ENCODE results near the gene FBXO11.

FBXO11 gene

DNA sequence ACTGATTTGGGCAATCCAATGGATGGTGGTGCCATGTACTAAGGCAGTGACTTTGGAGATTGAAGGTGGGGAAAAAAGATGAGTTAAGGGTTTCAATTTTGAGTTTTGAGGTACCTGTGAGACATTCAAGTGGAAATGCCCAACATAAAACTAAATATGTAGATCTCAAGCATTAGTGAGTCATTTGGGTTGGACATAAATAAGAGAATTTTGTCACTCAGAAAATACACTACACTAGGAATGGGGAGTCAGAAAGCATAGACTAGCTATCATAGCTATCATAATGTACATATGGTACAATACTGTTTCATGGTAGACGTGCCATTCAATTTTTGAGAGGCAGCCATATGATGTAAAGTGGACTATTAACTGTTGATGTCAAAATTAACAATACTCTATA lies 56.1 kb downstream of the FBXO11 start:
- no peak overlapping the region for H3K9ac ChIP-seq (ENCODE audit: low read length in 5 of 5)
- no peak overlapping the region for H3K4me3 ChIP-seq (ENCODE audit: low read depth in 1 of 5, low read length in 5 of 5)
- peaks cover 0 to 22% (median 2%) of the 10 kb centered on the region in 5 donors for H3K4me1 ChIP-seq (ENCODE audit: control insufficient read depth in 5 of 5, insufficient read depth in 5 of 5, low read length in 5 of 5)
- peaks cover 0 to 3% (median 0%) of the 10 kb centered on the region in 5 donors for H3K36me3 ChIP-seq (ENCODE audit: control insufficient read depth in 5 of 5, insufficient read depth in 5 of 5, low read length in 5 of 5)
- no peaks in the 10 kb centered on the region for H3K27me3 ChIP-seq (ENCODE audit: control insufficient read depth in 5 of 5, insufficient read depth in 4 of 5, low read length in 5 of 5)
- no peak overlapping the region for H3K27ac ChIP-seq (ENCODE audit: low read depth, low read length)
- no peaks in the 10 kb centered on the region for H3K9me3 ChIP-seq (ENCODE audit: control insufficient read depth in 5 of 5, low read length in 5 of 5)

GRCh38 chr2:47849368-47849767 lies 56.9 kb downstream of the FBXO11 start:
- Histone ChIP-seq H3K9me3 (ENCODE audit: control insufficient read depth in 5 of 5, low read length in 5 of 5) (no peaks in the 10 kb centered on the region), H3K4me3 (ENCODE audit: low read depth in 1 of 5, low read length in 5 of 5) (no peak overlapping the region), H3K36me3 (ENCODE audit: control insufficient read depth in 5 of 5, insufficient read depth in 5 of 5, low read length in 5 of 5) (peaks cover 0 to 3% (median 0%) of the 10 kb centered on the region in 5 donors), H3K9ac (ENCODE audit: low read length in 5 of 5) (no peak overlapping the region), H3K27me3 (ENCODE audit: control insufficient read depth in 5 of 5, insufficient read depth in 4 of 5, low read length in 5 of 5) (no peaks in the 10 kb centered on the region), H3K4me1 (ENCODE audit: control insufficient read depth in 5 of 5, insufficient read depth in 5 of 5, low read length in 5 of 5) (peaks cover 0 to 27% (median 2%) of the 10 kb centered on the region in 5 donors), H3K27ac (ENCODE audit: low read depth, low read length) (no peak overlapping the region)

DNA sequence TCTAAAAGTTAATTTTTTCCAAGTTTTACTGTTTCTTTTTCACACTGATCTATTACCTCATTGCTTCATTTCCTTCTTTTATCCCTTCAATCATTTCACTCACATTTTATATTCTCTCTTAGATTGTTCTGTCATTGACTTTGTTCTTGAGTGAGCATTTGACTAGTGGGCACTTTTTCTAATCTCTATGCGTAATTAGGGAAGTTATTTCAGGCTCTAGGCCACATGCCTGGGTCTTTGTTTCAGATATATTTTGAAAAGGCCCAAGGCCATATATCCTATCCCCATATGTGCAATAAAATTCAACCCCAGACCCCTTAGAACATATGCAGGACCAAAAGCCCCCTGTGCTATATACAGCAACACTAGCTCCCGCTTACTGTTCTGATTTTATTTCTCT lies 62.1 kb downstream of the FBXO11 start:
- H3K9me3 ChIP-seq (ENCODE audit: control insufficient read depth in 5 of 5, low read length in 5 of 5): no peaks in the 10 kb centered on the region
- peak overlapping the region; percentile 34 for H3K27ac ChIP-seq (ENCODE audit: low read depth, low read length)
- no peak overlapping the region for H3K4me3 ChIP-seq (ENCODE audit: low read depth in 1 of 5, low read length in 5 of 5)
- H3K4me1 ChIP-seq (ENCODE audit: control insufficient read depth in 5 of 5, insufficient read depth in 5 of 5, low read length in 5 of 5): peaks cover 0 to 26% (median 1%) of the 10 kb centered on the region in 5 donors
- peaks cover 0 to 6% (median 0%) of the 10 kb centered on the region in 5 donors for H3K36me3 ChIP-seq (ENCODE audit: control insufficient read depth in 5 of 5, insufficient read depth in 5 of 5, low read length in 5 of 5)
- H3K9ac ChIP-seq (ENCODE audit: low read length in 5 of 5): no peak overlapping the region
- no peaks in the 10 kb centered on the region for H3K27me3 ChIP-seq (ENCODE audit: control insufficient read depth in 5 of 5, insufficient read depth in 4 of 5, low read length in 5 of 5)

DNA sequence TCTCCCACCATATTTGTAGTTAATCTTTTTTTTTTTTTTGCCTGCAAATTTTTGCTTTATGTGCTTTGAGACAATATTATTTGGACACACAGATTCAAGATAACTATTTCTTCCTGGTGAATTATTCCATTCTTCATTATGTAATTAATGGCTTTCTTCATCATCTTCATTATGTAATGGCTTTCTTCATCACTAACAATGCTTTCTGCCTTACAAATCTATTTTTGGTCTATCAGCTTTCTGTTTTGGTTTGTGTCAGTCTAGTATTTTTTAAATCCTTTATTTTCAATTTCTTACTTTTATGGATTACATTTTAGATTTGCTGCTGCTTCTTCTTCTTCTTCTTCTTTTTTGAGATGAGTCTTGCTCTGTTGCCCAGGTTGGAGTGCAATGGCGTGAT lies 62.9 kb downstream of the FBXO11 start:
- no peak overlapping the region for H3K9ac ChIP-seq (ENCODE audit: low read length in 5 of 5)
- no peaks in the 10 kb centered on the region for H3K27me3 ChIP-seq (ENCODE audit: control insufficient read depth in 5 of 5, insufficient read depth in 4 of 5, low read length in 5 of 5)
- no peaks in the 10 kb centered on the region for H3K9me3 ChIP-seq (ENCODE audit: control insufficient read depth in 5 of 5, low read length in 5 of 5)
- peaks cover 2 to 14% (median 5%) of the 10 kb centered on the region in 5 donors for H3K36me3 ChIP-seq (ENCODE audit: control insufficient read depth in 5 of 5, insufficient read depth in 5 of 5, low read length in 5 of 5)
- H3K4me1 ChIP-seq (ENCODE audit: control insufficient read depth in 5 of 5, insufficient read depth in 5 of 5, low read length in 5 of 5): peaks cover 0 to 27% (median 0%) of the 10 kb centered on the region in 5 donors
- H3K4me3 ChIP-seq (ENCODE audit: low read depth in 1 of 5, low read length in 5 of 5): no peak overlapping the region
- H3K27ac ChIP-seq (ENCODE audit: low read depth, low read length): peak overlapping the region; percentile 34

- Histone ChIP-seq H3K4me1 (ENCODE audit: control insufficient read depth in 5 of 5, insufficient read depth in 5 of 5, low read length in 5 of 5) (peaks cover 0 to 27% (median 0%) of the 10 kb centered on the region in 5 donors), H3K27ac (ENCODE audit: low read depth, low read length) (no peak overlapping the region), H3K9ac (ENCODE audit: low read length in 5 of 5) (no peak overlapping the region)
Observed at GRCh38 chr2:47842846-47843245, 63.5 kb downstream of the FBXO11 start.

GRCh38 chr2:47838686-47839085 lies 67.6 kb downstream of the FBXO11 start:
- Histone ChIP-seq H3K27ac (ENCODE audit: low read depth, low read length) (peak overlapping the region; percentile 21), H3K4me3 (ENCODE audit: low read depth in 1 of 5, low read length in 5 of 5) (no peak overlapping the region), H3K27me3 (ENCODE audit: control insufficient read depth in 5 of 5, insufficient read depth in 4 of 5, low read length in 5 of 5) (no peaks in the 10 kb centered on the region), H3K4me1 (ENCODE audit: control insufficient read depth in 5 of 5, insufficient read depth in 5 of 5, low read length in 5 of 5) (peaks cover 0 to 5% (median 0%) of the 10 kb centered on the region in 5 donors), H3K36me3 (ENCODE audit: control insufficient read depth in 5 of 5, insufficient read depth in 5 of 5, low read length in 5 of 5) (peaks cover 25 to 57% (median 34%) of the 10 kb centered on the region in 5 donors), H3K9ac (ENCODE audit: low read length in 5 of 5) (no peak overlapping the region), H3K9me3 (ENCODE audit: control insufficient read depth in 5 of 5, low read length in 5 of 5) (no peaks in the 10 kb centered on the region)

More at GRCh38 chr2:47842846-47843245, 63.5 kb downstream of the FBXO11 start:
- no peaks in the 10 kb centered on the region for H3K27me3 ChIP-seq (ENCODE audit: control insufficient read depth in 5 of 5, insufficient read depth in 4 of 5, low read length in 5 of 5)
- H3K36me3 ChIP-seq (ENCODE audit: control insufficient read depth in 5 of 5, insufficient read depth in 5 of 5, low read length in 5 of 5): peaks cover 6 to 18% (median 11%) of the 10 kb centered on the region in 5 donors
- H3K9me3 ChIP-seq (ENCODE audit: control insufficient read depth in 5 of 5, low read length in 5 of 5): no peaks in the 10 kb centered on the region
- no peak overlapping the region for H3K4me3 ChIP-seq (ENCODE audit: low read depth in 1 of 5, low read length in 5 of 5)

DNA sequence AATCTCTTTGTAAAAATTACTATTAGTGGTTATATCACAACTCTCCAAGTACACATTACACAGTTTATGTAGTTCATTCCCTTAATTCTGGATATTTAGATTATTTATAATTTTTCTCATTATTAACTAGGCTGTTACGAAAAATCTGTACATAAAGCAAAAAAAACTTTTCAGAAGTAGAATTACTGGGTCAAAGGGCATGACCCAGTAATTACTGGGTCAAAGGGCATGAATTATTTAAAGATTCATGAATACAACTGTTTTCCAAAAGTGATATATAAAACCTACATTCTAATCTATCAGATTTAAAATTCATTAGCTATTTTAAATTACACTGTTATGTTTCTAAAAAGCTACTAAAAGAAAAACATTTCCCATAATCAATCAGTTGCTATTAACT lies 68.0 kb downstream of the FBXO11 start:
- peak overlapping the region; percentile 21 for H3K27ac ChIP-seq (ENCODE audit: low read depth, low read length)
- H3K4me3 ChIP-seq (ENCODE audit: low read depth in 1 of 5, low read length in 5 of 5): no peak overlapping the region
- peaks cover 0 to 3% (median 0%) of the 10 kb centered on the region in 5 donors for H3K4me1 ChIP-seq (ENCODE audit: control insufficient read depth in 5 of 5, insufficient read depth in 5 of 5, low read length in 5 of 5)
- peaks cover 27 to 59% (median 35%) of the 10 kb centered on the region in 5 donors for H3K36me3 ChIP-seq (ENCODE audit: control insufficient read depth in 5 of 5, insufficient read depth in 5 of 5, low read length in 5 of 5)
- no peak overlapping the region for H3K9ac ChIP-seq (ENCODE audit: low read length in 5 of 5)
- no peaks in the 10 kb centered on the region for H3K9me3 ChIP-seq (ENCODE audit: control insufficient read depth in 5 of 5, low read length in 5 of 5)
- H3K27me3 ChIP-seq (ENCODE audit: control insufficient read depth in 5 of 5, insufficient read depth in 4 of 5, low read length in 5 of 5): no peaks in the 10 kb centered on the region

GRCh38 chr2:47833516-47833968 lies 72.8 kb downstream of the FBXO11 start:
- Histone ChIP-seq H3K9me3 (ENCODE audit: control insufficient read depth in 5 of 5, low read length in 5 of 5) (no peaks in the 10 kb centered on the region), H3K36me3 (ENCODE audit: control insufficient read depth in 5 of 5, insufficient read depth in 5 of 5, low read length in 5 of 5) (peaks cover 48 to 86% (median 59%) of the 10 kb centered on the region in 5 donors), H3K27me3 (ENCODE audit: control insufficient read depth in 5 of 5, insufficient read depth in 4 of 5, low read length in 5 of 5) (no peaks in the 10 kb centered on the region), H3K4me1 (ENCODE audit: control insufficient read depth in 5 of 5, insufficient read depth in 5 of 5, low read length in 5 of 5) (no peaks in the 10 kb centered on the region), H3K4me3 (ENCODE audit: low read depth in 1 of 5, low read length in 5 of 5) (no peak overlapping the region), H3K27ac (ENCODE audit: low read depth, low read length) (no peak overlapping the region), H3K9ac (ENCODE audit: low read length in 5 of 5) (no peak overlapping the region)

DNA sequence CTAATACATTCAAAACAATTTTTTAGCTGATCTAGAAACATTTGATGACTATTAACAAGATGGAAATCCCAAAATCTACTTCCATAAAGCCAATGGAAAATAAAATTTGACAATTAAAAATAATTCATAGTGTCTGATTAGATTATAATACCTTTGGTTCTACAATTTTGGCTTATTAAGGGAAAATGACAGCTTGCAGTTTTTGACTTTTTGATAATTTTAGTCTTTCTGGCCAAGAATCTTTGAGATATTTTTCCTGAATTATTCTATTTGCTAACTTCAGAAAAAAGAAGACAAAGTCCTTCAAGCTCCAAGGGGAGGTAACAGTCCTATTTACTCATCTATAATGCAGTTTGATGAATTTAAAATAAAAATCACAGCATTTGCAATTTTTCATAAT lies 83.8 kb downstream of the FBXO11 start:
- no peak overlapping the region for H3K9ac ChIP-seq (ENCODE audit: low read length in 5 of 5)
- H3K9me3 ChIP-seq (ENCODE audit: control insufficient read depth in 5 of 5, low read length in 5 of 5): no peaks in the 10 kb centered on the region
- no peak overlapping the region for H3K27ac ChIP-seq (ENCODE audit: low read depth, low read length)
- H3K36me3 ChIP-seq (ENCODE audit: control insufficient read depth in 5 of 5, insufficient read depth in 5 of 5, low read length in 5 of 5): peaks cover 38 to 66% (median 61%) of the 10 kb centered on the region in 5 donors
- H3K4me3 ChIP-seq (ENCODE audit: low read depth in 1 of 5, low read length in 5 of 5): no peak overlapping the region
- no peaks in the 10 kb centered on the region for H3K27me3 ChIP-seq (ENCODE audit: control insufficient read depth in 5 of 5, insufficient read depth in 4 of 5, low read length in 5 of 5)
- no peaks in the 10 kb centered on the region for H3K4me1 ChIP-seq (ENCODE audit: control insufficient read depth in 5 of 5, insufficient read depth in 5 of 5, low read length in 5 of 5)

GRCh38 chr2:47819834-47820233 lies 86.5 kb downstream of the FBXO11 start:
- H3K27me3 ChIP-seq (ENCODE audit: control insufficient read depth in 5 of 5, insufficient read depth in 4 of 5, low read length in 5 of 5): no peaks in the 10 kb centered on the region
- H3K4me1 ChIP-seq (ENCODE audit: control insufficient read depth in 5 of 5, insufficient read depth in 5 of 5, low read length in 5 of 5): no peaks in the 10 kb centered on the region
- H3K9ac ChIP-seq (ENCODE audit: low read length in 5 of 5): no peak overlapping the region
- peaks cover 53 to 82% (median 79%) of the 10 kb centered on the region in 5 donors for H3K36me3 ChIP-seq (ENCODE audit: control insufficient read depth in 5 of 5, insufficient read depth in 5 of 5, low read length in 5 of 5)
- no peak overlapping the region for H3K4me3 ChIP-seq (ENCODE audit: low read depth in 1 of 5, low read length in 5 of 5)
- no peaks in the 10 kb centered on the region for H3K9me3 ChIP-seq (ENCODE audit: control insufficient read depth in 5 of 5, low read length in 5 of 5)
- H3K27ac ChIP-seq (ENCODE audit: low read depth, low read length): no peak overlapping the region

Measured in subcutaneous abdominal adipose tissue (tissue), 5 donors.